Limb (tissue), 2 donors: ENCODE data around the gene IGF2BP1.
"Not testable (repeated sequence)": the region's sequence is repeated elsewhere in the genome, so short reads cannot be mapped to it uniquely, and the experiment has no call there.

Experiments used
- DNase-seq, 2 donors: peaks; one replicate each; pipeline ENCODE4 v3.0.0-alpha.2; 2016; ENCODE audit errors: extremely low spot score in 2 of 2

The IGF2BP1 gene

DNA sequence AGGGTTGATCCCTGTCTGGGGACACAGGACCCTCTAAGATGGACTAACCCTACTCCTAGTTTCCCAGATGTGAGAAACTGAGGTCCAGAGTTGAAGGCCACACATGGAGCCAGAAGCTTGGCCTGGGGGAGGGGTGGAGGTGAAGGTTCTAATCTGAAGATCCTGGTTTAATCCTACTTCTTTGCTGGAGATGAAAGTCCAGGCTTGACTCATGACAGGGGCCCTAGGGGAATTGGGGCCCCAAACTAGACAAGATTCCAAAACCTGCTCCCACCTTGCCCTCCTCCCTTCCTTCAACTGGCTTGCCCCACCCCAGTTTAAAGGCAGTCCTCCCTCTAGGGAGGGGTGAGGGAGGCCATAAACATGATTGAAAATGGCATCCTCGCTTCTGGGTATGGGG lies 21.6 kb downstream of the IGF2BP1 start:
- DNase-seq: no peak

DNA sequence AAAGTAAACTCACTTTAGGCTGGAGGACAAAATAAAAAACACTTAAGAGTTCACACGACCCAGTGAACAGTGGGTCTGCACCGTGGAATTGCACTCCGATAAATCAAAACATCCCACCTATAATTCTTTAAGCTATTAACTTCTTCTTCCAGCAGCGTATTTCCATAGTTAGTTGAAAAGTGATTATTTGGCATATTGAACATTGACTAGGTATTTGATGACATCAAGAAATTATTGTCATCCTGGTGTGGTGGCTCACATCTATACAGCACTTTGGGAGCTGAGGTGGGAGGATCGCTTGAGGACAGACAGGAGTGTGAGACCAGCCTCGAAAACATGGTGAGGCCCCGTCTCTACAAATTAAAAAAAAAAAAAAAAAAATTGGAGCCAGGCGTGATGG lies 23.4 kb downstream of the IGF2BP1 start:
- DNase-seq: no peak

DNA sequence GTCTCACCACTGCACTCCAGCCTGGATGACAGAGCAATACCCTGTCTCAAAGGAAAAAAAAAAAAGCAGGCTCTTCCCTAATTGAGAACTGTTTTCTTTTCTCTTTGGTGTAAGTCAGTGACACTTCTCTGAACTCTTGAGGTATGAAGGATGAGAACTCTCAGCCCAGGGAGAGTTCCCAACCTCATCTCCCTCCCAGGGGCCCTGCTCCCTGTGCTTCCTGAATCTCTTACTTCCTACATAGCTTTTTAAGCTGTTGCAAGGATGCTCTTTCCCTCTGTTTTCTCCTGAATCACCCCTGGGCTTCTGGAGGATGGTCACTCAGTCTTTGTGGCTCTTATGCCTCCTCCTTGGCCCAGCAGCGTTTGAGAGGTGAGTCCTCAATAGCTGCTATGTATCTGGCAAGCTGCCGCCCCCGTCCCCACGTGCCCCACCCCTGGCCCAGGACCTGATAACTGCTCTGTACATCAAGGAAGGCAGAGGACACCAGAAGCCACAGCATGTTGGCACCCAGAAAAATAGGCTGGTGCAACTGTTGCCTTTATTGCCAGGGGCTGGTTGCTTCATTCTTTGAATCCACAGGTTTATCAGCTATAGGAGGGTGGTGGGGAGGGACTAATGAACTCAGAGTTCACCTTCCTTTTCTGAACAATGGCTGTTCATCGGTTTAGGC lies 24.0 kb downstream of the IGF2BP1 start:
- no peak for DNase-seq

DNA sequence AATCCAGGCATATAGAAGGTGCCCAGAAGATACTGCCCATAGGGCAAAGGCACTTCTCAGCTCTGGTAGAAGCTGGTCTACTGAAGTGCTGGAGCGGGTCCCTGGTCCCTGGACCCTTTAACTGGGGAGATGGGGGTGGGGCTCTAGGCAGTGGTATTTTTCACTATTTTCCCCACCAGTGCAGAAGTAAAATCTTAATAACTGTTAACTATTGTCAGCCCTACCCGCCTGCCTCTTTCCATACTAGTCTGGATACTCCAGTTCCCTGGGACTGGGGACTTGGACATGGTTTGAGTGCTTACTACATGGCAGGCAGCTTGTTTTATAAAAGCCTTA lies 24.6 kb downstream of the IGF2BP1 start:
- DNase-seq: no peak

DNA sequence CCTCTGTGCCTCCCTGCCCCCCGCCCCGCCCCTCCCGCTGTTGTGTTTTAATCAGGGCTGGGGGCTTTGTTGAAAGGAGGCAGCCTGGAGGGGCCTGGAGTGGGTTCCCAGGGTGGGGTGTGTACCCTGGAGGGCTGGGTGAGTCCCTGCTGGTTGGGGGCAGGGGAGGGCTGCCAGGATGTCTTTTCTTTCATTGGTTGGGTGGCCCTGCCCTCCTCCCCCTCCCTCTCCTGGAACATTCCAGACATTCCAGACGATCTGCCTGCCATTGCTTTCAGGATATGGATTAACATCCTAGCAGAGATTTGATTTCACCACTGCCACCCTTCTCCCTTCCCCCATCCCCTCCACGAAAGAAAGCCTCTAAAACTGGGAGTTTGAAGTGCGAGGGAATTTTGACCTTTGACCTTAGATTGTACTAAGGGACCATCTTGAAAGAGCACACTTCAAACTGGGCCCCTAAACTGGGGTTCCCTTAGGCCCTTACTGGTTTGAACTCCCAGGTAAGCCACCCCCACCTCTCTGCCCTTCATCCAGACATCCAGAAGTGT lies 25.3 kb downstream of the IGF2BP1 start:
- DNase-seq: peak; percentile 24 to 63

DNA sequence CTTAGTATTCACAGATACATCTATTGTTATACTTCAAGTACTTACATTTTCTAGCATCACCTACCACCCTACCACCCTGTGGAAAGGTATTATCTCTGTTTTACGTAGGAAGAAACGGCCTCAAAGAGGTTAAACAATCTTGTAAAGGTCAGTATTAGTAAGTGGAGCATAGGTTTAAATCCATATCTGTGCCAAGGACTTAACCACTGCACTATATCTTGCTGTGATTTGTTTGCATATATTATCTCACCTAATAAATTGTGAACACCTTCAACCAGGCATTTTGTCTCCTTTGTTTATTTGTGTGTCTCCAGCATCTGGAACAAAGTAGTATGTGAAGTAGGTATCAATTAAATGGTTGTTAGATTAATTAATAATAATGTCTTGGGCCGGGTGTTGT lies 27.3 kb downstream of the IGF2BP1 start:
- no peak for DNase-seq

DNA sequence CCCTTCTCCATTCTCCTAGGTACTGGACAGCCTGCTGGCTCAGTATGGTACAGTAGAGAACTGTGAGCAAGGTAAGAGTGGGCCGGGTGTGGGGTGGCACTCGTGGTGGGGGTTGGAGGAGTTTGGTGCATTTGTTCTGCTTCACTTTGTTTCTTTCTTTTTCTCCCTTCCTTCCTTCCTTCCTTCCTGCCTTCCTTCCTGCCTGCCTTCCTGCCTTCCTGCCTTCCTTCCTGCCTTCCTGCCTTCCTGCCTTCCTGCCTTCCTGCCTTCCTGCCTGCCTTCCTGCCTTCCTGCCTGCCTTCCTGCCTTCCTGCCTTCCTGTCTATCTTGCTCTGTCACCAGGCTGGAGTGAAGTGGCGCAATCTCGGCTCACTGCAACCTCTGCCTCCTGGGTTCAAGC lies 29.3 kb downstream of the IGF2BP1 start:
- not testable (repeated sequence) for DNase-seq

DNA sequence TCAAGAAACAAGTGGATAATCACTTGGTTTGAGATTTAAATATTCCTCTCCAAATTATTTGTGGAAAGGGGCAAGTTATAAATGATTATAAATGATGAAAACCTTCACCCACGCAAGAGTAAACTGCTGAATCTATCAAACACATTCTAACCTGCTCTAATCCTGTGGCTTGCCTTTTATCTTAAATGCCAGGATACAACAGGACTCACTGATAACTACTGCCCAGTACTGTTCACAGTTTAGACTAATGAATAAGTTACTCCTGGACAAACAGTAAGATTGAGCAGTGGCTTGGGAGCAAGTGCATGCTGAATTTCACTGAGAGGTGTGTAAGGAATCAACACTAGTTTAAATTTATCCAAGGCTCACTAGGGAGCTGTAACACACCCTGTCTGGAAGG lies 31.1 kb downstream of the IGF2BP1 start:
- DNase-seq: no peak

DNA sequence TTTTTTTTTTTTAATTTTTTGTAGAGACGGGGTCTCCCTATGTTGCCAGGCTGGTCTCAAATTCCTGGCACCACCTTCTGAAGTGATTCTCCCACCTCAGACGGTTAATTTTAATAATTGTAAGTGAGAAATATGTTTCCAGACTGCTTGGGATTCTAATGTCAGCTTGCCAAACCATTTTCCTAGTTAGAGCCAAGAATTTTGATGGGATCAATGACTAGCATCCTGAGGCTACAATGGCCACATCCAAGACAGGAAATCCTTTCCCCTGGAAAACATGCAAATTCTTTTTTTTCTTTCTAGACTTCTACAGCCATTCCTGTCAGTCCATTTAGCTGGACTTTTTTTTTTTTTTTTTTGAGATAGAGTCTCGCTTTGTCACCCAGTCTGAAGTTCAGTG lies 32.6 kb downstream of the IGF2BP1 start:
- DNase-seq: no peak

DNA sequence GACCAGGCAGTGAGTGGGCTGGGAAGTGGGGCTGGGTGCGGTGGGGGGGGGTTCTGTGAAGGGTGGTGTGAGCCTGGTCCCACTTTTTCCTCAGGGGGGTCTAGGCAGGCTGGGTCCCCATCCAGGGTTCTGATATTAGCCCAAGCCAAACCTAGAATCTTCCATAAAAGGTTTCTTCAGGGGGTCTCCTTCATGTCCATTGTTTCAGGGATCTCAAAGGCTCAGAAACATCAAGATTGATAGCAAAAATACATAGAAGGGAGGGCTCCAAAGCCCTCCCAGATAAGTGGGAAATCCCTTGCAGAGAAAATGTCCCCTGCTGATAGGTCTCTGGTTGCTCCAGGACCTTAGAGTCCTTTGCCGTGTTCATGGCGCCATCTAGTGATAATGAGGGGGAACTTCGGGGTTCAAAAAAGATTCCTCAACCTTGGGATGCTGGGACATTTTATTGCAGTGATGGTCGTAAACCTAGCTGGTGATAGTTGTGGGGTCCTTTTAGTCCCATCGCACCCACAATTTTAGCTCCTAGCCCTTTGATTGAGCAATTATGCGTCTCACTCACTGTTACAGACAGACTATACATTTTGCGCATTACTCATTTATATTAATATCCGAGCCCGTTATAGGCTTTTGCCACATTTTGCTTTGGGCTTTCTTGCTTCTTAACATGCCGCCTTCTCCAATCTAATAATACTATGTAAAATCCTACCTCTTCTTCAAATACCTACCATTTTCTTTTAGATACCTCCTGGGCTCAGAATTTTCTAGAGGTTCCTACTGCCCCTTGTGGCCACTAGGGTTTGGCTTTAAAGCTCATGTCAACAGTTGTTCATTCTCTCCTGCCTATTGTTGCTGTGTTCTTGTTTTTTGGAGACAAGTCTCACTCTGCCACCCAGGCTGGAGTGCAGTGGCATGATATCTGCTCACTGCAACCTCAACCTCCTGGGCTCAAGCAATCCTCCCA lies 35.1 kb downstream of the IGF2BP1 start:
- DNase-seq: peak; percentile 67 to 88

DNA sequence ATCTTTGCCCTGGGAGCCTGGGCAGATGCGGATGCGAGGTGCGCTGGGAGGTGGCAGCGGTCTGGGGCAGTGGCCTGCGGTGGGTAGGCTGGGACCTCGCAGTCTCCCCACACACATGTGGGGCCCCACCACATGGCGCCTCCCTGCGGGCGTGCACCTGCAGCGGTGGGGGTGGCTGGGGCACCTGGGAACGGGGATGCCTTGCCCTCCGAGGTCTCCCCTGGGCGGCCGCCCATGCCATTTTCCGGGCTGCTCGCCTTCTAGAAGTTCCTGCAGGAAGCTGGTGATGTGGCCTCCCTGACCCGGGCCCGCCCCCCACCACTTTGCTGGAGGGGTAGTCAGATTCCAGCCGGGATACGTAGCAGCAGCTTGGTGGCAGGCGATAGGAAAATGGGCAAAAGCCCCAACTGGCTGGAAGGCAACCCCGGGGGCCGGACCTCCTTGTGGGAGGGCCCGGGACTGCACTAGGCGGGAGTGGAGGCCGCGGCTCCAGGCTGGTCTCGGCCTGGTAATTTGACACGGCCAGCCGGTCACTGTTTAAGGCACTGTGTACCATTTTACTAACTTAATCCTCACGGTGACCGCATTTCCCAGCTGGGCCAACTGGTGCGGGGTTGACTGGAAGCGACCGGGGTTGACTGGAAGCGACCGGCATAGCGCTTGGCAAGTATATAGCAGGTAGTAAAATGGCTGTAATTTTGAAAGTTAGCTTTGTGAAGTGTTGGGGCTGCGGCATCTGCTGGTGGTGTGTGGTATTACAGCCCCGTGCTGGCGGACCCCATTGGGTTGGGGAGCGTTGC lies 38.5 kb downstream of the IGF2BP1 start:
- peak; percentile 48 to 77 for DNase-seq

DNA sequence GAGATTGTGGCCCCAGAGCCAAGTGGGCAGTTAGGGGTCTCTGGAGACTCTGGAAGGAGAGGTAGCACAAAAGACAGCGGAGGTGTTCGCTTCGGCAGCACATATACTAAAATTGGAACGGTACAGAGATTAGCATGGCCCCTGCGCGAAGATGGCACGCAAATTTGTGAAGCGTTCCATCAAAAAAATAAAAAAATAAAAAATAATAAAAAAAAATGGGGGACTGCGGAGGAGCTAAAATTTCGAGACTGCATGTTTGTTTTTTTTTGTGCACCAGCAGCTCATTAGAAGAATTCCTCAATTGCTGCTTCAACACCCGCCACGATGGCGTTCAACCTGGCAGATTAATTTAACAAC lies 39.1 kb downstream of the IGF2BP1 start:
- DNase-seq: no peak

DNA sequence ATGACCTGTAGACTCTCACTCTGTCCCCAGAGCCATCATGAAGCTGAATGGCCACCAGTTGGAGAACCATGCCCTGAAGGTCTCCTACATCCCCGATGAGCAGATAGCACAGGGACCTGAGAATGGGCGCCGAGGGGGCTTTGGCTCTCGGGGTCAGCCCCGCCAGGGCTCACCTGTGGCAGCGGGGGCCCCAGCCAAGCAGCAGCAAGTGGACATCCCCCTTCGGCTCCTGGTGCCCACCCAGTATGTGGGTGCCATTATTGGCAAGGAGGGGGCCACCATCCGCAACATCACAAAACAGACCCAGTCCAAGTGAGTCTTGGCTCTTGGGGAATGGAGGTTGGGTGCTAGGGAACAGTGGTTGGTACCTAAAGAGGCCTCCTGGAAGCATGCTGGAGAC lies 41.0 kb downstream of the IGF2BP1 start:
- DNase-seq: no peak

DNA sequence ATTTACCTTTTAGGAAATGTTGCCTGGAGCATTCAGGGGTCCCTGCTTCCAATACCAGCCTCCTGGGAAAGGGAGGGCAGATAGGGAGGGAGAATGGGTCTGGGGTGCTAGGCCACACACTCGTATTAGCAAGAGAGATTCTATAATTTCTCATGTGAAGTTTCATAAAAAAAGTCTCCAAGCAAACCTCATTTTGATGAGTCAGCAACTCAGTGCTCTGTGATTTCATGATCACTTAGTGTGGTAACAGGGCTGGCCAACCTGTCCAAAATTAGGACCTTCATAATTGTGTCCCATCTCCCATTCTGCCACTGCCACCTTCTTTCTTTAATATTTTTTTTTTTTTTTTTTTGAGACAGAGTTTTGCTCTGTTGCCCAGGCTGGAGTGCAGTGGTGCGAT lies 41.4 kb downstream of the IGF2BP1 start:
- DNase-seq: no peak

DNA sequence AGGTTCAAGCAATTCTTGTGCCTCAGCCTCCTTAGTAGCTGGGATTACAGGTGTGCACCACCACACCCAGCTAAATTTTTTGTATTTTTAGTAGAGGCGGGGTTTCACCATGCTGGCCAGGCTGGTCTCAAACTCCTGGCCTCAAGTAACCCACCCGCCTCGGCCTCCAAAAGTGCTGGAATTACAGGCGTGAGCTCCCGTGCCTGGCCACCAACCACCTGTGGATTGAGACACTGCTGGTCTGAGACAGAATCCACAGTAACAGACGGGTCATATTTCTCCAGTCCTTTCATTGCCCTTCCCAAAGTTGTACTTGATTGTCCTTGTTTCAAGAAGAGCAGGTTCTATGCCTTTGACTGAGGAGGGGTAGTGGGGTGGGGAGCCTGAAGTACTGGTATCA lies 42.3 kb downstream of the IGF2BP1 start:
- DNase-seq: not testable (repeated sequence)

DNA sequence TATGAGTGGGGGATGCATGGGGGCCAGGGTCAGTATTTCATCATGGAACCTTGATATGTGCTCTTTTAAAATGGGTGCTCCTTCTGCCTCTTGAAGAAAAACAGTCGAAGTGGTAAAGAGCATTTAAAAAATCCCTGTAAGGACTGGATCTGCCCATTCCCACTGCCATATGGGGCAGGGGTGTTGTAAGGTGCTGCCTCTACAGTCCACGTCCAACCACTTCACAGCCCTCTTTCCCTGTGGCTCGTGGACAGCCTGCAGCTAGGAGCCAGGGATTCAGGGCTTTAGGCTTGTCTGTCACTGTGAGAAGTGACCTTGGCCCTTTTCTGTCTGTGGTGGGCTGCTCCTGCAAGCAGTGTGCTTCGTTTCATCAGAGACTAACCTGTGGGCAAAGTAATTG lies 44.3 kb downstream of the IGF2BP1 start:
- no peak for DNase-seq

DNA sequence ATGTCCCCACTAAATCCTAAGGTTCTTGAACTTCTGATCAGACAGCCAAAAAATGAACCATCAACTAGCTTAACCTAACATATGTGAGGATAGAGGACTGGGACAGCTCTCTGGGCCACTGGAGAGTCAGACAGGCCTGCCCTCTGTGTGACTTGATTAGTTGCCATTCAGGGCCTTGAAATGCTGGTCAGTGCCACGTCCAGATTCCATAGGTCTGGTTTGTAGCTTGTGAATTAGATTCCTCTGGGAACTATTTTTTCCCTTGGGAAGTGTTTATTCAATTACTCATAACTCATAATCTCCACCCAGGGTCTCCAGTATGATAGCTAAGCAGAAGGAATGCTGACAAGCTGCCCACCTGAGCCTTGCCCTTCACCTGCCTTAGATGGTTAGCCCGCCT lies 48.2 kb downstream of the IGF2BP1 start:
- no peak for DNase-seq

DNA sequence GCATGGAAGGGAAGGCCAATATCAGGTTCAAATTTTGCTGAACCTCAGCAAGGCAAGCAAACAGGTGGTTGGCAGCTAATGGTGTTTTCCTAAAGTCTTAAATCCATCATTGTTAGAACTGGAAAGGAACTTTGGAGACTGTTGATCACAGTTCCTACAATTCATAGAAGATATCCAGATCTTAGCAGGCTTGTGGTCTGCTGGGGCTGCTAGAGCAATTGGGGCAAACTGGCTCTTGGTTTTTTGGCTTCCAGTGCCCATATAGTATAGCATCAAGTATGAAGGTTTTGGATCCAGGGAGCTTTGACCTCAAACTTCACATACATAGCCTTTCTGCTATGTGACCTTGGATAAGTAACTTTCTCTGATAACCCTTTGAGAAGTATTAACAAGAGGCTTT lies 49.7 kb downstream of the IGF2BP1 start:
- no peak for DNase-seq

DNA sequence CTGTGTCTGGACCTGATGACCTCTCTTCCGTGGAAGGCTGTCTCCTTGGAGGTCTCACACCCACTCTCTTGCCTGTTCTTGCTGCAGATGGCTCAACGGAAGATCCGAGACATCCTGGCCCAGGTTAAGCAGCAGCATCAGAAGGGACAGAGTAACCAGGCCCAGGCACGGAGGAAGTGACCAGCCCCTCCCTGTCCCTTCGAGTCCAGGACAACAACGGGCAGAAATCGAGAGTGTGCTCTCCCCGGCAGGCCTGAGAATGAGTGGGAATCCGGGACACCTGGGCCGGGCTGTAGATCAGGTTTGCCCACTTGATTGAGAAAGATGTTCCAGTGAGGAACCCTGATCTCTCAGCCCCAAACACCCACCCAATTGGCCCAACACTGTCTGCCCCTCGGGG lies 52.1 kb downstream of the IGF2BP1 start:
- DNase-seq: no peak

DNA sequence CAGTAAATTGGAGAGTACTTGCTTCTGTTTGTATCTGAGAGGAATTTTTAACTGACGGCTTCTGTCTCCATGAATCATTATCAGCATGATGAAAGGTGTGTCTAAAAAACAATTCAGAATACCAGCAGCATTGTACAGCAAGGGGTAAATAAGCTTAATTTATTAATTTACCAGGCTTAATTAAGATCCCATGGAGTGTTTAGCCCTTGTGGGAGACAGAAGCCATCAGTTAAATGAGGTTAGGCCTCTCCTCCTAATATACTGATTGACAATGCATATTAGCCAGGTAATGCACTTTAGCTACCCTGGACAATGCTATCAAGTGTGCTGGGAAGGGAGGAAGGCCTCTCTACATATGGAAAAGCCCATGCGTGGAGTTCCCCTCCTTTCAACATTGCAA lies 53.4 kb downstream of the IGF2BP1 start:
- DNase-seq: no peak

DNA sequence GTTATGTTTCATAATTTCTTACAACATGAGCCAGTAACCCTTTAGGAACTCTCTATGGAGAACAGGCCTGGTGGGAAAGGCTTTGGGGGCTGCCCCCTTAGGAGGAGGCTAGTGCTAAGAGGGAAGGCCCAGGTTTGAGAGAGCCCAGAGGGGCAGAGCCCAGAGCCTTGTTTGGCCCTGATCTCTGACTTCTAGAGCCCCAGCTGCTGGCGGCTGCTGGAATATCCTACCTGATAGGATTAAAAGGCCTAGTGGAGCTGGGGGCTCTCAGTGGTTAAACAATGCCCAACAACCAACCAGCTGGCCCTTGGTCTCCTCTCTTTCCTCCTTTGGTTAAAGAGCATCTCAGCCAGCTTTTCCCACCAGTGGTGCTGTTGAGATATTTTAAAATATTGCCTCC lies 54.1 kb downstream of the IGF2BP1 start:
- no peak for DNase-seq
